K562 (cell line): ENCODE measurements around the gene HSPA13. TPM values are rescaled to one million over a fixed set of nuclear protein-coding genes. Genes with fewer than 3 reads are reported as not detected.

Experiments
- CEBPB ChIP-seq: fragments of 450-650 bp; IDR thresholded peaks from 2 replicates; pipeline ENCODE4 v1.6.1; 2016; ENCODE audit warnings: missing genetic modification characterization, missing compliant biosample characterization
- FOXJ2 ChIP-seq: fragments of 200-800 bp; sonication (Bioruptor generic); IDR thresholded peaks from 2 replicates; pipeline ENCODE4 v1.6.1; 2016; ENCODE audit warnings: missing genetic modification characterization, missing compliant biosample characterization
- GTF2F1 ChIP-seq: IDR thresholded peaks from 2 replicates; pipeline ENCODE4 v1.6.1; 2011; ENCODE audit warnings: low read depth, low read length, improper control_type of control experiment
- KDM4B ChIP-seq, 2 experiments: fragments of 450-650 bp in 1 of 2; sonication (generic) in 1 of 2; IDR thresholded peaks; 2 replicates each; pipeline ENCODE4 v1.6.1; 2016 to 2017; ENCODE audit warnings: borderline replicate concordance in 2 of 2, antibody characterized with exemption in 1 of 2, low read depth in 1 of 2, mild to moderate bottlenecking in 1 of 2
- MTA3 ChIP-seq: fragments of 450-650 bp; formaldehyde crosslinking; IDR thresholded peaks from 2 replicates; pipeline ENCODE4 v1.6.1; 2017; ENCODE audit warnings: mild to moderate bottlenecking, borderline replicate concordance
- NBN ChIP-seq: fragments of 450-650 bp; IDR thresholded peaks from 2 replicates; pipeline ENCODE4 v1.6.1; 2016; ENCODE audit warnings: low read depth, mild to moderate bottlenecking
- PML ChIP-seq: IDR thresholded peaks from 2 replicates; pipeline ENCODE4 v1.6.1; 2012; ENCODE audit warnings: low read length, inconsistent platforms
- POLR2B ChIP-seq: fragments of 450-650 bp; IDR thresholded peaks from 2 replicates; pipeline ENCODE4 v1.6.1; 2018; ENCODE audit warnings: low read depth; ENCODE audit not compliant: partially characterized antibody
- RB1 ChIP-seq: fragments of 450-650 bp; IDR thresholded peaks from 2 replicates; pipeline ENCODE4 v1.6.1; 2017; ENCODE audit warnings: low read depth, mild to moderate bottlenecking
- SIX5 ChIP-seq, 2 experiments: IDR thresholded peaks; 2 replicates each; pipeline ENCODE4 v1.6.1; 2011; ENCODE audit warnings: low read length in 2 of 2, borderline replicate concordance in 1 of 2, low read depth in 1 of 2, mild to moderate bottlenecking in 1 of 2, moderate library complexity in 1 of 2; ENCODE audit not compliant: insufficient read depth in 1 of 2
- SMC3 ChIP-seq: conservative IDR thresholded peaks from 2 replicates; pipeline ENCODE4 v1.6.1; 2011; ENCODE audit warnings: low read depth, low read length, improper control_type of control experiment; ENCODE audit not compliant: insufficient read depth
- TAF1 ChIP-seq: IDR thresholded peaks from 2 replicates; pipeline ENCODE4 v1.6.1; 2011; ENCODE audit warnings: mild to moderate bottlenecking, low read length, moderate library complexity; ENCODE audit not compliant: insufficient read depth, control insufficient read depth, severe bottlenecking; ENCODE audit errors: extremely low read depth
- TBP ChIP-seq: optimal IDR thresholded peaks from 2 replicates; pipeline ENCODE3; 2011; ENCODE audit warnings: low read depth, low read length, improper control_type of control experiment
- ZNF146 ChIP-seq: IDR thresholded peaks from one replicate; pipeline ENCODE4 v1.6.1; 2018; ENCODE audit warnings: missing compliant biosample characterization; ENCODE audit not compliant: unreplicated experiment
- ZNF24 ChIP-seq: fragments of 450-650 bp; IDR thresholded peaks from 2 replicates; pipeline ENCODE4 v1.6.1; 2016
- polyA plus RNA-seq, 8 experiments: library from polyadenylated mRNA; depleted of rRNA in 4 of 8; stranded (reverse) in 5 of 8; unstranded in 3 of 8; fragments of >200 nt; fragmentation: Nextera tagmentation in 2 of 8; fragmentation: Illumina TruSeq in 1 of 8; extraction: Ambion mirVana in 2 of 8; extraction: Trizol in 1 of 8; gene quantifications; 2 replicates each; pipeline versions ENCODE4 v1.2.1 to v1.2.3, GENCODE V29; 2011 to 2014; ENCODE audit warnings: inconsistent platforms in 1 of 8, missing spikeins in 1 of 8
- total RNA-seq, 7 experiments: library from RNA; depleted of rRNA in 6 of 7; stranded (reverse); fragments of >200 nt in 6 of 7; fragmentation: Illumina TruSeq in 2 of 7; extraction: Trizol in 2 of 7; gene quantifications; 2 replicates each; pipeline versions ENCODE4 v1.2.1 to v1.2.3, GENCODE V29; 2011 to 2021; ENCODE audit warnings: low replicate concordance in 1 of 7
- TF ChIP-seq, protein P1 (sequence below): fragments of 450-650 bp; formaldehyde crosslinking; IDR thresholded peaks from 2 replicates; pipeline ENCODE4 v1.4.0; 2020; ENCODE audit warnings: mild to moderate bottlenecking
- TF ChIP-seq, protein P2 (sequence below): fragments of 250-450 bp; sonication (Bioruptor Pico); IDR thresholded peaks from 2 replicates; pipeline ENCODE4 v1.5.0; 2021
- TF ChIP-seq, protein P3 (sequence below): fragments of 450-650 bp; IDR thresholded peaks from 2 replicates; pipeline ENCODE4 v1.6.1; 2014; ENCODE audit warnings: low read depth, mild to moderate bottlenecking, moderate library complexity, borderline replicate concordance
- TF ChIP-seq, protein P4 (sequence below): fragments of 450-650 bp; IDR thresholded peaks from 2 replicates; pipeline ENCODE4 v1.6.1; 2016; ENCODE audit warnings: borderline replicate concordance
- TF ChIP-seq, protein P5 (sequence below): sonication (generic); formaldehyde crosslinking; IDR thresholded peaks from 2 replicates; pipeline ENCODE4 v1.8.1; 2022; ENCODE audit warnings: missing genetic modification reagents

HSPA13 gene
- total and polyA plus RNA-seq, 9 of the 15 experiments (the other 6 are each of a cell fraction or from before 2014, with no cell fraction given) = 12.5 to 28.8 (median 23.9) TPM

DNA sequence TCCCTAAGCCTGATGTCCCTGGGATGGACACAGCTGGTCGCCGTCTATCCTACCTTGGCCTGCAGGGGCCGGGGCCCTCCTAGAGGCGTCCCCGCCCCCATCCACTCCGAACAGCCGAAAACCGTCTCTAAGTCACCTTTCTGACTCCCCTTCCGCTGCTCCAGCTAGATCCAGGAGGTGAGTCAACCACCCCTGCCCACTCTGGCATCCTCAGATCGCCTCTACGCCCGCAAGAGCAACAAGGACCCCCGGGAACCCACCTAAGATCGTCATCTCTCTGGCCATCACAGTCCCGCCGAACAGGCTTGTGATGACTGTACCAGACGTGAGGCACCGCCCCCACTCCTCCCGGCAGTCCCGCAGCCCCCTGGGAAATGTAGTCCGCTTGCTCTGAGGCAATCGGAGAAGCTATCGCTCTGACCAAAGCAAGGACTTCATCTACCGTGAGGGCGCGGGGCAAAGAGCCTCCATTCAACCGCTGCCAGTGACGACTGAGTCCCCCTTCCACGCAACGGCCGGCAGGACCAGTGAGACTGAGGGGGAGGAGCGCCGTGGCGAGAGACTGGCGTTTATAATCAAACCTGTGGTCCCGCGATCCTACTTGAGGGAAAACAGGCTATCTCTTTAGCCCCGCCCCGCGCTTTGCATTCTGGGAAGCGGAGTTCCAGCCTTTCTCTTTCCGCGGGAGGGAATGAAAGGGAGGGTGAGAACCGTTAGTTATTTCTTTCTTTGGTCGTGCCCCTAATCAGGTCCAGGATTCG lies at the start of gene HSPA13 (continued):
- TF ChIP-seq PML (peak; percentile 75; the same call in 1 of the 2 replicates), CEBPB (tag) (no peak), SMC3 (0 out of 2 replicates have a peak, but pooled peaks have one; percentile 6), POLR2B (peak; percentile 53), TAF1 (peak; percentile 63), FOXJ2 (tag) (peak; percentile 76; the same call in 1 of the 2 replicates), SIX5 (IDR thresholded peaks at IDR 0.05; ENCODE audit: borderline replicate concordance in 1 of 2, insufficient read depth in 1 of 2, low read depth in 1 of 2, low read length in 2 of 2) (peak; percentile 89 to 91), TBP (peak; percentile 86), RB1 (peak; percentile 22; the same call in 1 of the 2 replicates), ZNF146 (CRISPR knock-in tag) (no peak), MTA3 (peak; percentile 14; the same call in 1 of the 2 replicates), ZNF24 (no peak), KDM4B (IDR thresholded peaks at IDR 0.05; ENCODE audit: borderline replicate concordance in 2 of 2, low read depth in 1 of 2) (0 out of 4 replicates have a peak, but pooled peaks of 1 of the 2 experiments have one; percentile 48), GTF2F1 (0 out of 2 replicates have a peak, but pooled peaks have one; percentile 38), NBN (no peak; the same call in 1 of the 2 replicates)
- TF ChIP-seq, protein P1, sequence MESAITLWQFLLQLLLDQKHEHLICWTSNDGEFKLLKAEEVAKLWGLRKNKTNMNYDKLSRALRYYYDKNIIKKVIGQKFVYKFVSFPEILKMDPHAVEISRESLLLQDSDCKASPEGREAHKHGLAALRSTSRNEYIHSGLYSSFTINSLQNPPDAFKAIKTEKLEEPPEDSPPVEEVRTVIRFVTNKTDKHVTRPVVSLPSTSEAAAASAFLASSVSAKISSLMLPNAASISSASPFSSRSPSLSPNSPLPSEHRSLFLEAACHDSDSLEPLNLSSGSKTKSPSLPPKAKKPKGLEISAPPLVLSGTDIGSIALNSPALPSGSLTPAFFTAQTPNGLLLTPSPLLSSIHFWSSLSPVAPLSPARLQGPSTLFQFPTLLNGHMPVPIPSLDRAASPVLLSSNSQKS (CRISPR knock-in tag) = no peak
- TF ChIP-seq, protein P2, sequence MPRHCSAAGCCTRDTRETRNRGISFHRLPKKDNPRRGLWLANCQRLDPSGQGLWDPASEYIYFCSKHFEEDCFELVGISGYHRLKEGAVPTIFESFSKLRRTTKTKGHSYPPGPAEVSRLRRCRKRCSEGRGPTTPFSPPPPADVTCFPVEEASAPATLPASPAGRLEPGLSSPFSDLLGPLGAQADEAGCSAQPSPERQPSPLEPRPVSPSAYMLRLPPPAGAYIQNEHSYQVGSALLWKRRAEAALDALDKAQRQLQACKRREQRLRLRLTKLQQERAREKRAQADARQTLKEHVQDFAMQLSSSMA (CRISPR knock-in tag) = 0 out of 2 replicates have a peak, but pooled peaks have one; percentile 0
- TF ChIP-seq, protein P3, sequence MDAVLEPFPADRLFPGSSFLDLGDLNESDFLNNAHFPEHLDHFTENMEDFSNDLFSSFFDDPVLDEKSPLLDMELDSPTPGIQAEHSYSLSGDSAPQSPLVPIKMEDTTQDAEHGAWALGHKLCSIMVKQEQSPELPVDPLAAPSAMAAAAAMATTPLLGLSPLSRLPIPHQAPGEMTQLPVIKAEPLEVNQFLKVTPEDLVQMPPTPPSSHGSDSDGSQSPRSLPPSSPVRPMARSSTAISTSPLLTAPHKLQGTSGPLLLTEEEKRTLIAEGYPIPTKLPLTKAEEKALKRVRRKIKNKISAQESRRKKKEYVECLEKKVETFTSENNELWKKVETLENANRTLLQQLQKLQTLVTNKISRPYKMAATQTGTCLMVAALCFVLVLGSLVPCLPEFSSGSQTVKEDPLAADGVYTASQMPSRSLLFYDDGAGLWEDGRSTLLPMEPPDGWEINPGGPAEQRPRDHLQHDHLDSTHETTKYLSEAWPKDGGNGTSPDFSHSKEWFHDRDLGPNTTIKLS = peak; percentile 90
- TF ChIP-seq, protein P4, sequence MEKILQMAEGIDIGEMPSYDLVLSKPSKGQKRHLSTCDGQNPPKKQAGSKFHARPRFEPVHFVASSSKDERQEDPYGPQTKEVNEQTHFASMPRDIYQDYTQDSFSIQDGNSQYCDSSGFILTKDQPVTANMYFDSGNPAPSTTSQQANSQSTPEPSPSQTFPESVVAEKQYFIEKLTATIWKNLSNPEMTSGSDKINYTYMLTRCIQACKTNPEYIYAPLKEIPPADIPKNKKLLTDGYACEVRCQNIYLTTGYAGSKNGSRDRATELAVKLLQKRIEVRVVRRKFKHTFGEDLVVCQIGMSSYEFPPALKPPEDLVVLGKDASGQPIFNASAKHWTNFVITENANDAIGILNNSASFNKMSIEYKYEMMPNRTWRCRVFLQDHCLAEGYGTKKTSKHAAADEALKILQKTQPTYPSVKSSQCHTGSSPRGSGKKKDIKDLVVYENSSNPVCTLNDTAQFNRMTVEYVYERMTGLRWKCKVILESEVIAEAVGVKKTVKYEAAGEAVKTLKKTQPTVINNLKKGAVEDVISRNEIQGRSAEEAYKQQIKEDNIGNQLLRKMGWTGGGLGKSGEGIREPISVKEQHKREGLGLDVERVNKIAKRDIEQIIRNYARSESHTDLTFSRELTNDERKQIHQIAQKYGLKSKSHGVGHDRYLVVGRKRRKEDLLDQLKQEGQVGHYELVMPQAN = peak; percentile 80
- TF ChIP-seq, protein P5, sequence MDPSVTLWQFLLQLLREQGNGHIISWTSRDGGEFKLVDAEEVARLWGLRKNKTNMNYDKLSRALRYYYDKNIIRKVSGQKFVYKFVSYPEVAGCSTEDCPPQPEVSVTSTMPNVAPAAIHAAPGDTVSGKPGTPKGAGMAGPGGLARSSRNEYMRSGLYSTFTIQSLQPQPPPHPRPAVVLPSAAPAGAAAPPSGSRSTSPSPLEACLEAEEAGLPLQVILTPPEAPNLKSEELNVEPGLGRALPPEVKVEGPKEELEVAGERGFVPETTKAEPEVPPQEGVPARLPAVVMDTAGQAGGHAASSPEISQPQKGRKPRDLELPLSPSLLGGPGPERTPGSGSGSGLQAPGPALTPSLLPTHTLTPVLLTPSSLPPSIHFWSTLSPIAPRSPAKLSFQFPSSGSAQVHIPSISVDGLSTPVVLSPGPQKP (CRISPR knock-in tag) = no peak
